Neural progenitor cell (in vitro differentiated cells): ENCODE data around the gene CHERP. TPM values are rescaled to one million over a fixed set of nuclear protein-coding genes. Genes with fewer than 3 reads are reported as not detected.
A peak's percentile ranks its signal among the peaks of the same experiment; 100 is the strongest.
"Not testable (repeated sequence)": the region's sequence is repeated elsewhere in the genome, so short reads cannot be mapped to it uniquely, and the experiment has no call there.

Experiments
- DNase-seq: peaks from one replicate; pipeline ENCODE4 v3.0.0-alpha.2; 2016; ENCODE audit warnings: low spot score
- H2AFZ ChIP-seq: fragments of 200-600 bp; sonication (generic); replicated peaks from 2 replicates; pipeline ENCODE4 v1.6.1; 2016; ENCODE audit warnings: antibody characterized with exemption
- H3F3A ChIP-seq: fragments of 200-600 bp; sonication (generic); 2 replicates; pipeline ENCODE4 v1.6.1; 2016; ENCODE audit warnings: antibody characterized with exemption, low read depth
- H3K27ac ChIP-seq: fragments of 200-600 bp; sonication (generic); 2 replicates; pipeline ENCODE4 v1.5.1; 2016; ENCODE audit warnings: mild to moderate bottlenecking
- H3K27me3 ChIP-seq: fragments of 200-600 bp; sonication (generic); 2 replicates; pipeline ENCODE4 v1.6.1; 2016; ENCODE audit warnings: mild to moderate bottlenecking, moderate library complexity
- H3K36me3 ChIP-seq: fragments of 200-600 bp; sonication (generic); 2 replicates; pipeline ENCODE4 v1.5.1; 2016
- H3K4me1 ChIP-seq: fragments of 200-600 bp; sonication (generic); 2 replicates; pipeline ENCODE4 v1.6.1; 2016; ENCODE audit warnings: mixed run types
- H3K4me2 ChIP-seq: fragments of 200-600 bp; sonication (generic); 2 replicates; pipeline ENCODE4 v1.6.1; 2016
- H3K4me3 ChIP-seq: fragments of 200-600 bp; sonication (generic); 2 replicates; pipeline ENCODE4 v1.5.1; 2016
- H3K79me2 ChIP-seq: fragments of 200-600 bp; sonication (generic); 2 replicates; pipeline ENCODE4 v1.6.1; 2016; ENCODE audit warnings: low read depth
- H3K9ac ChIP-seq: fragments of 200-600 bp; sonication (generic); 2 replicates; pipeline ENCODE4 v1.6.1; 2016
- H3K9me3 ChIP-seq: fragments of 200-600 bp; sonication (generic); 2 replicates; pipeline ENCODE4 v1.5.1; 2016; ENCODE audit warnings: low read depth
- H4K20me1 ChIP-seq: fragments of 200-600 bp; sonication (generic); 2 replicates; pipeline ENCODE4 v1.6.1; 2016; ENCODE audit warnings: low read depth
- H3K27ac Mint-ChIP-seq: 3 replicates; pipeline ENCODE4 v1.8.0; 2021; ENCODE audit warnings: mixed read lengths
- H3K27me3 Mint-ChIP-seq: 2 replicates; pipeline ENCODE4 v1.8.0; 2022; ENCODE audit warnings: low read depth, mild to moderate bottlenecking, inconsistent platforms, moderate library complexity, mixed read lengths; ENCODE audit not compliant: insufficient read depth
- H3K36me3 Mint-ChIP-seq: 3 replicates; pipeline ENCODE4 v1.8.0; 2021; ENCODE audit warnings: mixed read lengths
- H3K4me1 Mint-ChIP-seq: 3 replicates; pipeline ENCODE4 v1.8.0; 2021; ENCODE audit warnings: mixed read lengths
- H3K4me3 Mint-ChIP-seq: 3 replicates; pipeline ENCODE4 v1.8.0; 2021; ENCODE audit warnings: mild to moderate bottlenecking, moderate library complexity, mixed read lengths
- H3K9me3 Mint-ChIP-seq: 3 replicates; pipeline ENCODE4 v1.8.0; 2020; ENCODE audit warnings: mixed read lengths
- EZH2 ChIP-seq: fragments of 200-600 bp; sonication (generic); IDR thresholded peaks from 2 replicates; pipeline ENCODE4 v1.6.1; 2017; ENCODE audit warnings: antibody characterized with exemption, mild to moderate bottlenecking, moderate library complexity
- EZH2phosphoT487 ChIP-seq: fragments of 200-600 bp; sonication (generic); IDR thresholded peaks from 2 replicates; pipeline ENCODE4 v1.6.1; 2017; ENCODE audit warnings: antibody characterized with exemption
- total RNA-seq: library from RNA; depleted of rRNA; stranded (reverse); fragments of >200 nt; gene quantifications from 2 replicates; pipeline ENCODE4 v1.2.3, GENCODE V29; 2015; ENCODE audit warnings: low replicate concordance
- TF ChIP-seq, protein P1 (sequence below): fragments of 200-600 bp; sonication (generic); IDR thresholded peaks from 2 replicates; pipeline ENCODE4 v1.5.1; 2017; ENCODE audit warnings: antibody characterized with exemption, mild to moderate bottlenecking

The CHERP gene
- total RNA-seq, 1 donor from 2014 or later: 5.5 TPM

DNA sequence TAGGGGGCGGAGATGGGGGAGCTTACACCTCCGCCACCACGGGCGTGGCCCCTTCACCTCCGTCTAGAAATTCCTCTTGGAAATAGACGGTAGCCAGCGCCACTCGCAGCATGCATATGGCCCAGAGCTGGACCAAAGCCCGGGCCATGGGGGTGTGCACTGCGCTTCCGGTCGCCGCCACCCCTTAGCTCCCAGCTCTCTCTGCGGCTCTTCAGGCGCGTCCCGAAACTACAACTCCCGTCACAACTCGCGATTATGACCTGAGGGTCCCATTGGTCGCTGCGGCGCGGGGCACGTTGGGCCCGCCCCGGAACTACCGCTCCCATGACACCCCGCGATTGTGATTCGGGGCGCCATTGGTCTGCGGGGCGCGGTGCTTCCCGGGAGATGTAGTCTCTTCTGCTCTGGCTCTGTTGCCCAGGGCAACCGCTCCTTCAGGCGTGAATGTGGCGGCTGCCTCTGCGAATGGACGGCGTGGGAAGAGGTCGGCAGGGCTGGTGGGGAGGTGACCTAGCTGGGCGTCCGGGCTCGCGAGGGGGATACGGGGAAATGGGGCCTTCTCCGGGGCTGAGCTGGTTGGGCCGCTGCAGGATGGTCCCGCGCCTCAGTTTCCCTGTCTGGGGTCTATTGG is 46.1 kb downstream of the CHERP start, which contains the start of the genes C19orf44 and CALR3:
TSS of gene C19orf44 (plus strand) at position 413 of the 631 bp plus-strand sequence. CDS start 4,399 bp downstream, outside the sequence.
TSS of gene CALR3 (minus strand) at position 186 of the 631 bp plus-strand sequence. CDS start at position 148, 38 bp downstream.
- Histone ChIP-seq H3K4me3 (peak within 1 kb of the TSS; percentile 74), H3K4me1 (peaks cover 5% of the 10 kb centered on the region), H4K20me1 (no peaks in the 10 kb centered on the region), H3F3A (no peaks in the 10 kb centered on the region), H3K27me3 (no peaks in the 10 kb centered on the region), H3K36me3 (no peaks in the 10 kb centered on the region), H3K9me3 (no peaks in the 10 kb centered on the region), H2AFZ (peak within 1 kb of the TSS; percentile 92), H3K4me2 (peak within 1 kb of the TSS; percentile 92), H3K79me2 (peaks cover 23% of the 10 kb centered on the region), H3K27ac (no peak within 1 kb of the TSS), H3K9ac (peak within 1 kb of the TSS; percentile 52)
- Mint-ChIP-seq H3K27ac (peak within 1 kb of the TSS; percentile 95), H3K36me3 (peaks cover 1% of the 10 kb centered on the region), H3K4me1 (peaks cover 20% of the 10 kb centered on the region), H3K9me3 (no peaks in the 10 kb centered on the region), H3K4me3 (peak within 1 kb of the TSS; percentile 92), H3K27me3 (peaks cover 2% of the 10 kb centered on the region)
- DNase-seq: peak; percentile 100
- TF ChIP-seq, protein P1, sequence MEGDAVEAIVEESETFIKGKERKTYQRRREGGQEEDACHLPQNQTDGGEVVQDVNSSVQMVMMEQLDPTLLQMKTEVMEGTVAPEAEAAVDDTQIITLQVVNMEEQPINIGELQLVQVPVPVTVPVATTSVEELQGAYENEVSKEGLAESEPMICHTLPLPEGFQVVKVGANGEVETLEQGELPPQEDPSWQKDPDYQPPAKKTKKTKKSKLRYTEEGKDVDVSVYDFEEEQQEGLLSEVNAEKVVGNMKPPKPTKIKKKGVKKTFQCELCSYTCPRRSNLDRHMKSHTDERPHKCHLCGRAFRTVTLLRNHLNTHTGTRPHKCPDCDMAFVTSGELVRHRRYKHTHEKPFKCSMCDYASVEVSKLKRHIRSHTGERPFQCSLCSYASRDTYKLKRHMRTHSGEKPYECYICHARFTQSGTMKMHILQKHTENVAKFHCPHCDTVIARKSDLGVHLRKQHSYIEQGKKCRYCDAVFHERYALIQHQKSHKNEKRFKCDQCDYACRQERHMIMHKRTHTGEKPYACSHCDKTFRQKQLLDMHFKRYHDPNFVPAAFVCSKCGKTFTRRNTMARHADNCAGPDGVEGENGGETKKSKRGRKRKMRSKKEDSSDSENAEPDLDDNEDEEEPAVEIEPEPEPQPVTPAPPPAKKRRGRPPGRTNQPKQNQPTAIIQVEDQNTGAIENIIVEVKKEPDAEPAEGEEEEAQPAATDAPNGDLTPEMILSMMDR: no peak
- TF ChIP-seq EZH2 (no peak), EZH2phosphoT487 (no peak)

- not testable (repeated sequence) for H3K9ac ChIP-seq, H2AFZ ChIP-seq, H3K4me3 ChIP-seq, H3F3A ChIP-seq, H3K4me1 Mint-ChIP-seq, H3K36me3 Mint-ChIP-seq, H3K4me2 ChIP-seq, H4K20me1 ChIP-seq, H3K4me1 ChIP-seq, H3K9me3 ChIP-seq, H3K36me3 ChIP-seq, H3K79me2 ChIP-seq, H3K27me3 Mint-ChIP-seq, H3K27ac Mint-ChIP-seq, H3K27ac ChIP-seq, H3K9me3 Mint-ChIP-seq, H3K27me3 ChIP-seq, H3K4me3 Mint-ChIP-seq, DNase-seq
Measured at GRCh38 chr19:16486476-16486875, 55.8 kb downstream of the CHERP start.

DNA sequence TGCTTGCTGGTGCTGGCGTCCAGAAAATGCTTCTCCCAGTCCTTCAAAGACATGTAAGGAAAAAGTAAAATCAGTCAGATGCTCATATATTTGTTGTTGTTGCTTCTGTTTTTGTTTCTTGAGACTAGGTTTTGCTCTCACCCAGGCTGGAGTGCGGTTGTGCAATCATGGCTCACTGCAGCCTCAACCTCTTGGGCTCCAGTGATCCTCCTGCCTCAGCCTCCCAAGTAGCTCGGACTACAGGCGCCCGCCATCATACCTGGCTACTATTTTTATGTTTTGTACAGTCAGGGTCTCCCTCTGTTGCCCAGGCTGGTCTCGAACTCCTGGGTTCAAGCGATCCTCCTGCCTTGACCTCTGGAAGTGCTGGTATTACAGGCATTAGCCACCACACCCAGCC is 59.5 kb downstream of the CHERP start:
- no peaks in the 10 kb centered on the region for H3K36me3 ChIP-seq
- Mint-ChIP-seq H3K27me3 (peaks cover 2% of the 10 kb centered on the region), H3K27ac (no peak overlapping the region), H3K4me3 (no peak overlapping the region), H3K36me3 (no peaks in the 10 kb centered on the region), H3K9me3 (no peaks in the 10 kb centered on the region), H3K4me1 (no peaks in the 10 kb centered on the region)
- no peak overlapping the region for H3K4me2 ChIP-seq
- H3K4me1 ChIP-seq: no peaks in the 10 kb centered on the region
- H2AFZ ChIP-seq: no peak overlapping the region
- no peak for DNase-seq
- no peaks in the 10 kb centered on the region for H3K27me3 ChIP-seq
- H3K27ac ChIP-seq: no peak overlapping the region
- H4K20me1 ChIP-seq: no peaks in the 10 kb centered on the region
- H3K4me3 ChIP-seq: no peak overlapping the region
- H3K79me2 ChIP-seq: no peaks in the 10 kb centered on the region
- no peak overlapping the region for H3K9ac ChIP-seq
- no peaks in the 10 kb centered on the region for H3F3A ChIP-seq
- TF ChIP-seq EZH2phosphoT487: no peak
- TF ChIP-seq EZH2: no peak
- TF ChIP-seq, protein P1: no peak
- H3K9me3 ChIP-seq: no peaks in the 10 kb centered on the region

GRCh38 chr19:16477311-16477710 is 64.9 kb downstream of the CHERP start:
- Histone ChIP-seq H3K9me3 (no peaks in the 10 kb centered on the region), H3K79me2 (no peaks in the 10 kb centered on the region), H3K27me3 (no peaks in the 10 kb centered on the region), H4K20me1 (no peaks in the 10 kb centered on the region), H3K36me3 (no peaks in the 10 kb centered on the region), H3K4me2 (no peak overlapping the region), H3K9ac (no peak overlapping the region), H3F3A (no peaks in the 10 kb centered on the region), H3K4me3 (no peak overlapping the region), H3K27ac (no peak overlapping the region), H2AFZ (no peak overlapping the region), H3K4me1 (peaks cover 3% of the 10 kb centered on the region)
- H3K4me1 Mint-ChIP-seq: peaks cover 3% of the 10 kb centered on the region
- no peak for DNase-seq
- H3K4me3 Mint-ChIP-seq: no peak overlapping the region
- H3K9me3 Mint-ChIP-seq: peaks cover 2% of the 10 kb centered on the region
- TF ChIP-seq EZH2: no peak
- TF ChIP-seq, protein P1: no peak
- TF ChIP-seq EZH2phosphoT487: no peak
- H3K27me3 Mint-ChIP-seq: peaks cover 7% of the 10 kb centered on the region
- peaks cover 1% of the 10 kb centered on the region for H3K36me3 Mint-ChIP-seq
- peak overlapping the region; percentile 25 for H3K27ac Mint-ChIP-seq
